Neural progenitor cell (in vitro differentiated cells): ENCODE results near the gene RSPO4. TPM values are rescaled to one million over a fixed set of nuclear protein-coding genes. Genes with fewer than 3 reads are reported as not detected.
A peak's percentile ranks its signal among the peaks of the same experiment; 100 is the strongest.
"Not testable (repeated sequence)": the region's sequence is repeated elsewhere in the genome, so short reads cannot be mapped to it uniquely, and the experiment has no call there.

Experiments used
- DNase-seq: peaks from one replicate; pipeline ENCODE4 v3.0.0-alpha.2; 2016; ENCODE audit warnings: low spot score
- H2AFZ ChIP-seq: fragments of 200-600 bp; sonication (generic); replicated peaks from 2 replicates; pipeline ENCODE4 v1.6.1; 2016; ENCODE audit warnings: antibody characterized with exemption
- H3F3A ChIP-seq: fragments of 200-600 bp; sonication (generic); 2 replicates; pipeline ENCODE4 v1.6.1; 2016; ENCODE audit warnings: antibody characterized with exemption, low read depth
- H3K27ac ChIP-seq: fragments of 200-600 bp; sonication (generic); 2 replicates; pipeline ENCODE4 v1.5.1; 2016; ENCODE audit warnings: mild to moderate bottlenecking
- H3K27me3 ChIP-seq: fragments of 200-600 bp; sonication (generic); 2 replicates; pipeline ENCODE4 v1.6.1; 2016; ENCODE audit warnings: mild to moderate bottlenecking, moderate library complexity
- H3K36me3 ChIP-seq: fragments of 200-600 bp; sonication (generic); 2 replicates; pipeline ENCODE4 v1.5.1; 2016
- H3K4me1 ChIP-seq: fragments of 200-600 bp; sonication (generic); 2 replicates; pipeline ENCODE4 v1.6.1; 2016; ENCODE audit warnings: mixed run types
- H3K4me2 ChIP-seq: fragments of 200-600 bp; sonication (generic); 2 replicates; pipeline ENCODE4 v1.6.1; 2016
- H3K4me3 ChIP-seq: fragments of 200-600 bp; sonication (generic); 2 replicates; pipeline ENCODE4 v1.5.1; 2016
- H3K79me2 ChIP-seq: fragments of 200-600 bp; sonication (generic); 2 replicates; pipeline ENCODE4 v1.6.1; 2016; ENCODE audit warnings: low read depth
- H3K9ac ChIP-seq: fragments of 200-600 bp; sonication (generic); 2 replicates; pipeline ENCODE4 v1.6.1; 2016
- H3K9me3 ChIP-seq: fragments of 200-600 bp; sonication (generic); 2 replicates; pipeline ENCODE4 v1.5.1; 2016; ENCODE audit warnings: low read depth
- H4K20me1 ChIP-seq: fragments of 200-600 bp; sonication (generic); 2 replicates; pipeline ENCODE4 v1.6.1; 2016; ENCODE audit warnings: low read depth
- H3K27ac Mint-ChIP-seq: 3 replicates; pipeline ENCODE4 v1.8.0; 2021; ENCODE audit warnings: mixed read lengths
- H3K27me3 Mint-ChIP-seq: 2 replicates; pipeline ENCODE4 v1.8.0; 2022; ENCODE audit warnings: low read depth, mild to moderate bottlenecking, inconsistent platforms, moderate library complexity, mixed read lengths; ENCODE audit not compliant: insufficient read depth
- H3K36me3 Mint-ChIP-seq: 3 replicates; pipeline ENCODE4 v1.8.0; 2021; ENCODE audit warnings: mixed read lengths
- H3K4me1 Mint-ChIP-seq: 3 replicates; pipeline ENCODE4 v1.8.0; 2021; ENCODE audit warnings: mixed read lengths
- H3K4me3 Mint-ChIP-seq: 3 replicates; pipeline ENCODE4 v1.8.0; 2021; ENCODE audit warnings: mild to moderate bottlenecking, moderate library complexity, mixed read lengths
- H3K9me3 Mint-ChIP-seq: 3 replicates; pipeline ENCODE4 v1.8.0; 2020; ENCODE audit warnings: mixed read lengths
- EZH2 ChIP-seq: fragments of 200-600 bp; sonication (generic); IDR thresholded peaks from 2 replicates; pipeline ENCODE4 v1.6.1; 2017; ENCODE audit warnings: antibody characterized with exemption, mild to moderate bottlenecking, moderate library complexity
- EZH2phosphoT487 ChIP-seq: fragments of 200-600 bp; sonication (generic); IDR thresholded peaks from 2 replicates; pipeline ENCODE4 v1.6.1; 2017; ENCODE audit warnings: antibody characterized with exemption
- total RNA-seq: library from RNA; depleted of rRNA; stranded (reverse); fragments of >200 nt; gene quantifications from 2 replicates; pipeline ENCODE4 v1.2.3, GENCODE V29; 2015; ENCODE audit warnings: low replicate concordance
- TF ChIP-seq, protein P1 (sequence below): fragments of 200-600 bp; sonication (generic); IDR thresholded peaks from 2 replicates; pipeline ENCODE4 v1.5.1; 2017; ENCODE audit warnings: antibody characterized with exemption, mild to moderate bottlenecking

RSPO4 gene
- total RNA-seq, 1 donor from 2014 or later = 0.26 TPM

DNA sequence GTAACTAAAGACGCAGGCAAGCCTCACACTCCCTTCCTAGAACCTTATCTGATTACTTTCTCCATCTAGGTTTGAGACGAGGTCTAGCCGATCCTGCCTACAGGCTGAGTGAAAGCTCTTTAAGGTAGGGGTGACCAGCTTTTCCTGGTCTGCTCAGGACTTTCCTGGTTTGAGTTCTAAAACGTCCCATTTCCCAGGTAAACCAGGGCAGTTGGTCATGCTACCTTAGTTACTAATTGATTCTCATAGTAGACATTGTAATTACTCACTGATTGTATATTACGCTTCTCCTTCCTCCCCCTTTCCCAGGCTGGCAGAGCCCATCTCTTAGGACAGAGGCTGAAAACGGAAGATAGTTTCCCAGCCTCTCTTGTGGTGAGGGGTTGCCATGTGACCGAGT lies 27.9 kb upstream of the RSPO4 start:
- H3K4me2 ChIP-seq = no peak overlapping the region
- peaks cover 2% of the 10 kb centered on the region for H3K27me3 Mint-ChIP-seq
- peak overlapping the region; percentile 17 for H2AFZ ChIP-seq

DNA sequence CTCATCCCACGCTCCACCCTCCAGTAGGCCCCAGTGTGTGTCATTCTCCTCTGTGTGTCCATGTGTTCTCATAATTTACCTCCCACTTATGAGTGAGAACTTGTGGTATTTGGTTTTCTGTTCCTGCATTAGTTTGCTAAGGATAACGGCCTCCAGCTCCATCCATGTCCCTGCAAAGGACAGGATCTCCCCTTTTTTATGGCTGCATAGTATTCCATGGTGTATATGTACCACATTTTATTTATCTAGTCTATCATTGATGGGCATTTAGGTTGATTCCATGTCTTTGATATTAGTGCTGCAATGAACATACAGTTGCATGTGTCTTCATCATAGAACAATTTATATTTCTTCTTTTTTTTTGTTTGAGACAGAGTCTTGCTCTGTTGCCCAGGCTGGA lies 24.1 kb upstream of the RSPO4 start:
- H3K27ac Mint-ChIP-seq, H3F3A ChIP-seq, H3K4me3 ChIP-seq, H4K20me1 ChIP-seq, H3K4me2 ChIP-seq, H3K4me1 ChIP-seq, H3K36me3 ChIP-seq, H3K79me2 ChIP-seq, H3K36me3 Mint-ChIP-seq, H3K27me3 ChIP-seq, DNase-seq, H3K27me3 Mint-ChIP-seq, H3K9me3 ChIP-seq, H3K9ac ChIP-seq, H3K4me3 Mint-ChIP-seq, H3K9me3 Mint-ChIP-seq, H3K27ac ChIP-seq, H3K4me1 Mint-ChIP-seq, H2AFZ ChIP-seq: not testable (repeated sequence)

More for the DNA sequence above, 27.9 kb upstream of the RSPO4 start:
- Mint-ChIP-seq H3K27ac (no peak overlapping the region), H3K36me3 (no peaks in the 10 kb centered on the region), H3K9me3 (no peaks in the 10 kb centered on the region), H3K4me3 (no peak overlapping the region), H3K4me1 (no peaks in the 10 kb centered on the region)
- Histone ChIP-seq H3K9ac (no peak overlapping the region), H3K4me3 (no peak overlapping the region), H3K4me1 (no peaks in the 10 kb centered on the region), H3F3A (no peaks in the 10 kb centered on the region), H3K27ac (no peak overlapping the region), H3K9me3 (no peaks in the 10 kb centered on the region), H3K27me3 (no peaks in the 10 kb centered on the region), H3K36me3 (no peaks in the 10 kb centered on the region), H4K20me1 (no peaks in the 10 kb centered on the region), H3K79me2 (no peaks in the 10 kb centered on the region)
- no peak for DNase-seq
- TF ChIP-seq, protein P1, sequence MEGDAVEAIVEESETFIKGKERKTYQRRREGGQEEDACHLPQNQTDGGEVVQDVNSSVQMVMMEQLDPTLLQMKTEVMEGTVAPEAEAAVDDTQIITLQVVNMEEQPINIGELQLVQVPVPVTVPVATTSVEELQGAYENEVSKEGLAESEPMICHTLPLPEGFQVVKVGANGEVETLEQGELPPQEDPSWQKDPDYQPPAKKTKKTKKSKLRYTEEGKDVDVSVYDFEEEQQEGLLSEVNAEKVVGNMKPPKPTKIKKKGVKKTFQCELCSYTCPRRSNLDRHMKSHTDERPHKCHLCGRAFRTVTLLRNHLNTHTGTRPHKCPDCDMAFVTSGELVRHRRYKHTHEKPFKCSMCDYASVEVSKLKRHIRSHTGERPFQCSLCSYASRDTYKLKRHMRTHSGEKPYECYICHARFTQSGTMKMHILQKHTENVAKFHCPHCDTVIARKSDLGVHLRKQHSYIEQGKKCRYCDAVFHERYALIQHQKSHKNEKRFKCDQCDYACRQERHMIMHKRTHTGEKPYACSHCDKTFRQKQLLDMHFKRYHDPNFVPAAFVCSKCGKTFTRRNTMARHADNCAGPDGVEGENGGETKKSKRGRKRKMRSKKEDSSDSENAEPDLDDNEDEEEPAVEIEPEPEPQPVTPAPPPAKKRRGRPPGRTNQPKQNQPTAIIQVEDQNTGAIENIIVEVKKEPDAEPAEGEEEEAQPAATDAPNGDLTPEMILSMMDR = no peak
- no peak for TF ChIP-seq EZH2phosphoT487
- no peak for TF ChIP-seq EZH2

DNA sequence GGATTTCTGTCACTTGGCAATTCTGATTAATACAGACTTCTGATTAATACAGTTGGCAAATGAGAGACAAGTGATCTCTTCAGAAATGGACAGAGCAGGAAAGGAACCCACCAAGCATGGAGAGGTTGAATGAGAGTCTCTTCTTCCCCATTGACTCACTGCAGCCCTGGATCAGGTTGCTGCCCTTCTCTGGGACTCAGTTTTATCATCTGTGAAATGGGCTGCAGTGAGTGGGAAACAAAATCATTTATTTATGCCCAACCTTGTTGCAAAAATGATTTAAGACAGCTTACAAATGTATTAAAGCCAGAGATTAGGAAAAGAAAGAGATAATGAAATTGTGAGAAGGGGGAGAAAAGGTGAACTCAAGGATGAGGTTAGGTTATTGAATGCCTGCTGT lies 20.8 kb upstream of the RSPO4 start:
- H4K20me1 ChIP-seq = no peaks in the 10 kb centered on the region
- H3K27me3 ChIP-seq = no peaks in the 10 kb centered on the region
- TF ChIP-seq EZH2 = no peak
- TF ChIP-seq EZH2phosphoT487 = no peak
- TF ChIP-seq, protein P1 = no peak
- no peaks in the 10 kb centered on the region for H3K36me3 Mint-ChIP-seq
- H3K9me3 Mint-ChIP-seq = no peaks in the 10 kb centered on the region
- no peaks in the 10 kb centered on the region for H3K9me3 ChIP-seq
- H3K4me1 Mint-ChIP-seq = peaks cover 7% of the 10 kb centered on the region
- no peaks in the 10 kb centered on the region for H3K79me2 ChIP-seq
- H3K36me3 ChIP-seq = no peaks in the 10 kb centered on the region
- H3K4me1 ChIP-seq = peaks cover 3% of the 10 kb centered on the region
- no peak overlapping the region for H3K27ac ChIP-seq
- no peak overlapping the region for H3K9ac ChIP-seq
- H3K4me3 Mint-ChIP-seq = no peak overlapping the region
- H3F3A ChIP-seq = no peaks in the 10 kb centered on the region
- no peaks in the 10 kb centered on the region for H3K27me3 Mint-ChIP-seq
- no peak overlapping the region for H3K27ac Mint-ChIP-seq
- H2AFZ ChIP-seq = no peak overlapping the region
- no peak for DNase-seq
- no peak overlapping the region for H3K4me2 ChIP-seq
- H3K4me3 ChIP-seq = no peak overlapping the region

DNA sequence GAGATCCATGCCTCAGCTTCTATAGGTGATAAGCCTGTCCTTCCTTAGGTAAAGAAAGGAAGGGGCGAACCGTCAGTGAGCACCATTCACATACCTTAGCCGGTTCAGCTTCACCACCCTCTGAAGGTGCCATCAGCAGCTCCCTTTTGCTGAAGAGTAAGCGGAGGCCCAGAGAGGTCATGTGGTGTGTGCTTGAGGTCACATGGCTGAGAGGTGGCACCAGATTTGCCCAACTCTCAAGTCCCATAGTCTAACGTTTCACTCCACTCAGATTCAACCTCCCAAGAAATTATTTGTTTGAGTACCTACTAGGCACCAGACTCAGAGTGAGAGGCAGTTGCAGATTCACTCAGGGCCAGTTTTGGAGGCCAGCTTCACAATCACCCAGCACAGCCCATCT lies 18.5 kb upstream of the RSPO4 start:
- Mint-ChIP-seq H3K27me3 (peaks cover 2% of the 10 kb centered on the region), H3K36me3 (no peaks in the 10 kb centered on the region), H3K9me3 (no peaks in the 10 kb centered on the region), H3K4me1 (peaks cover 7% of the 10 kb centered on the region), H3K4me3 (no peak overlapping the region), H3K27ac (no peak overlapping the region)
- H3K36me3 ChIP-seq = no peaks in the 10 kb centered on the region
- no peaks in the 10 kb centered on the region for H4K20me1 ChIP-seq
- no peak overlapping the region for H3K27ac ChIP-seq
- no peak overlapping the region for H3K9ac ChIP-seq
- no peak for TF ChIP-seq EZH2
- TF ChIP-seq EZH2phosphoT487 = no peak
- TF ChIP-seq, protein P1 = no peak
- no peak overlapping the region for H2AFZ ChIP-seq
- H3K9me3 ChIP-seq = no peaks in the 10 kb centered on the region
- H3K79me2 ChIP-seq = no peaks in the 10 kb centered on the region
- no peak for DNase-seq
- no peaks in the 10 kb centered on the region for H3K27me3 ChIP-seq
- H3K4me3 ChIP-seq = no peak overlapping the region
- peaks cover 3% of the 10 kb centered on the region for H3K4me1 ChIP-seq
- no peaks in the 10 kb centered on the region for H3F3A ChIP-seq
- no peak overlapping the region for H3K4me2 ChIP-seq
